ENCODE measurements around the gene TCERG1L.

Gene TCERG1L

DNA sequence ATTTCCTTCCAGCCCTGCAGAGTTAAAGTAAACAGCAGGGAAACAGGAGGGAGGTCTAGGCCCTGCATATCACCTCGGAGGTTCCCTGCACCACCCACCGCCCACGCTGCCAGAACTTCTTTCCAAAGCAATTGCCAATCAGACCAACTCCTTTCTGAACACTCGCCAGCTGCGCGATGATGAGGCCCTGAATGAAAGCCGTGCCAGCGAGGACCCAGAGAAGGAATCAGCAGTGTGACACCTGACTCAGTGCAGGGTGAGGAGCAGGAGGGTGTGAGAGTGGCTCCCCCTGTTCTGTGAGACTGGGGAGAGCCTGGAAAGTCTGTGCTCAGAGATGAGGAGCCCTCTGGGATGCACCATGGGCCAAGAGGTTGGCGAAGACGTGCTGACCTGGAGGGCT lies 3.3 kb upstream of the TCERG1L start:
- no peak for DNase-seq

DNA sequence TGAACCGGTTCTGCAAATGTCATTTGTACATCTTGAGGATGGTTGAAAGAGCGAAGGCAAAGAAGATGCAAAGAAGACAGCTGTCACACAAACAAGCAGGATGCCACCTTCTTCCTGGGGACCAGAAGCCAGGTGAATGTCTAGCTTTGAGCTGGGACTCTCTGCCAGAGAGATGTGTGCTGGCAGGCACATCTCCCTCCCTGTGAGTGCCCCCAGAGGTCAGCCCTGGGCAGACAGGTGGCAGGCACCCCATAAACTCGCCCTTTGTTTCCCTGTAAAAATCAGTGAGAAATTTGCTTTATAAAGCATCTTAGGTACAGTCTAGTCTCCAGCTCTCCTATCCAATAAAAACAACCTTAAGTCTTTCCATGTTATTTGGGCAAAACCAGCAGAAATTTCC lies 2.6 kb upstream of the TCERG1L start:
- DNase-seq, result no peak

- no peak for DNase-seq
Observed at GRCh38 chr10:131313377-131313776, 1.9 kb upstream of the TCERG1L start.

- no peak for DNase-seq
Observed at GRCh38 chr10:131312478-131312836, 936 bp upstream of the TCERG1L start.

GRCh38 chr10:131311402-131311660 lies 190 bp downstream of the TCERG1L start:
- no peak for DNase-seq

GRCh38 chr10:131310551-131311401 lies 745 bp downstream of the TCERG1L start:
- DNase-seq, result no peak

DNA sequence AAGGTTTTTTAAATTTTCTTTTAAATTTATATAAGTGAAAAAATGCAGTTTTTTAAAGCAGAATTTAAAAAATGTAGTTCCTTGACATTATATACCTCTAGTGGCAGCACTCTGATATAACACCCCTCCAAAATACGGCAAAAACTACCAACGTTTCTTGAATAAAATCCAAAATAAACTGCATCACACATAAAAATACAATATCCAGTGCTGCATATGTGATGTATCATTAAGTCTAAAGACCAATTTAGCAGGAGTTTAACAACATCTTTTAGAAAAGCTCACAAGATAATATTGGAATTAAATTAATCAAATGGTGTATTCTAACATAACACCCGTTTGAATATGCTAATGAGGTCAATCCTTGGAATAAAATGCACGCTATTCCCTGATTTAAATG lies 1.4 kb downstream of the TCERG1L start:
- no peak for DNase-seq

GRCh38 chr10:131300508-131300907 lies 11.0 kb downstream of the TCERG1L start:
- no peak for DNase-seq

DNA sequence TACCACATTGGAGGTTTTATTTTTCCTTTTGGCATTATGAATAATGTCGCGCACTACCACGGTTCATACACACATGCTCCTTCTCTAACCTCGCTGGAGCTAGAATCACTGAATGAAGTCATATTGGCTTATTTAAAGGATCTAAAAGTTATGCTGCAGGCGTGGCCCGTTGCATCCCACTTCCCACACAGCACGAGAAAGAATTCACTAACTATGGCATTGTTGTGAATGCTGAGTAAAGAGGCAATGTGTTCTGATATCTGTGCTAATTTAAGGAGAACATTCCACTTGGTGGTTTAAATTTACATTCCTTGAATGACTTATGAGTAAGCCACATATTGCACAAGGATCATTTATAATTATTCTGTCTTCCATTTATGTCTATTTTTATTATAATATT lies 20.7 kb downstream of the TCERG1L start:
- no peak for DNase-seq

GRCh38 chr10:131288648-131289047 lies 22.9 kb downstream of the TCERG1L start:
- DNase-seq, result no peak

DNA sequence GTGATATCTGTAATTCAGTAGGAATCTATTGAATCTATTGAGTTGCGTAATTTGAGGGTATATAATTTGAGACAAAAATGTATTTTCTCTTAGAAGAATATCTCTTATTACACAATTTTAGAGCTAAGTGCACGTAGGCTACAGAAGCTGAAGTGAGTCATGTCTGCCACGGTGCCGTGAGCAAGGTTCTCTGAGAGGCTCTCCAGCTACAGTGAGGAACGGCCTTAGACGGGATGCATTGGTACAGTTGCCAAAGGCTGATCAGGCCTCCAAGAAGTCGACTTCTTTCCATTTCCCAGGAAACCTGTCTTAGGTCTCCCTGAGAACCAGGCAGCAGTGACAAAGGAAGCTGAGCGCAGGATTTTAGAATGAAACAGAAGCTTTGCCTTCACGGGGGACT lies 28.6 kb downstream of the TCERG1L start:
- DNase-seq, result no peak

DNA sequence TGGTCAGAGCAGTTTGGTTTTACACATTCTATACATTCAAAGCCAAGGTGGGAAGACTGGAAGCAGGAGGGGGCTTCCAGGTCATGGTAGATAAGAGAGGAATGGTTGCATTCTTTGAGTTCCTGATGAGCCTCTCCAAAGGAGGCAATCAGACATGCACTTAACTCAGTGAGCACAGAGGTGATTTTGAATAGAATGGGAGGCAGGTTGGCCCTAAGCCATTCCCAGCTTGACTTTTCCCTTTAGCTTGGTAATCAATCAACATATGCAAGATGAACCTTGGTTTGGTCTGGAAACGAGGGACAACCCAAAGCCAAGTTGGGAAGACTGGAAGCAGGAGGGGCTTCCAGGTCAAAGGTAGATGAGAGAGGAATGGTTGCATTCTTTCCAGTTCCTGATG lies 31.4 kb downstream of the TCERG1L start:
- no peak for DNase-seq

- no peak for DNase-seq
Observed at GRCh38 chr10:131279516-131279915, 32.0 kb downstream of the TCERG1L start.

DNA sequence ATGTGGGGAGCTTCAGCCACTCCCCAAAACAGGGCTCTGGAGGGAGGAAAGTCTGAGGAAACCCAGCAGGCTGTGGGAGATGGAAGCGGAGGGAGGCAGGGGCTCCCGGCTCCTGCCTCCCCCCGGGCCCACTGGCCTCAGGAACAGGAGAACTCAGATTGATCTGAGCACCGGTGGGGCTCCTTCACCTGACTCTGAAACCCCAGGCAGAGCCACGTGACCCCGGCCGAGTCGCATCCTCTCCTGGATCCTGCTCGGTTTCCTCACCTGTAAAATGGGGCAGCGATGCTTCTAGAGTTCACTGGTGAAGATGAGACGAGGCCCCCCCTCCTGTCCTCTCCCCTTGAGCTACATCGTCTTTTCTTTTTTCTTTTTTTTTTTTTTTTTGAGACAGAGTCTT lies 33.6 kb downstream of the TCERG1L start:
- DNase-seq, result no peak

GRCh38 chr10:131277278-131277677 lies 34.2 kb downstream of the TCERG1L start:
- no peak for DNase-seq

GRCh38 chr10:131275691-131276090 lies 35.8 kb downstream of the TCERG1L start:
- DNase-seq, result no peak

DNA sequence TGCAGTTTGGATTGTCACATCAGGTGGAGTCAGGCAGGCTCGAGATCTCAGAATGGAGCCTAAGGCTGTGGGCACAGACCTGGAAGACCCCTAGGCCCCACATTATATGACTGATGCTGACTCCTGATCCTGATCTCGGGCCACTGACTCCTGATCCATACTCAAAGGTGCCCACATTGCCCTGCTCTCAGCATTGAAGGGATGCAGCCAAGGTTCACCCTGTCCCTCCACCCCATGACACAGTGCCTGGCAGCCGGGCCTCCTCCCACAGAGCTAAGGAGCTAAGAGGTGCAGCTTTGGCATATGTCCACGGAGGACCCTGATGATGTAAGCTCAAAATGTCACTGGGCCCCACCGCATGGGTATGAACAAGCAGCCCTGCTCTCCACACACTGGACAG lies 36.6 kb downstream of the TCERG1L start:
- no peak for DNase-seq

- DNase-seq, result no peak
Observed at GRCh38 chr10:131274133-131274880, 37.2 kb downstream of the TCERG1L start.

- no peak for DNase-seq
Observed at GRCh38 chr10:131273476-131273875, 38.0 kb downstream of the TCERG1L start.

GRCh38 chr10:131272897-131273451 lies 38.5 kb downstream of the TCERG1L start:
- no peak for DNase-seq

DNA sequence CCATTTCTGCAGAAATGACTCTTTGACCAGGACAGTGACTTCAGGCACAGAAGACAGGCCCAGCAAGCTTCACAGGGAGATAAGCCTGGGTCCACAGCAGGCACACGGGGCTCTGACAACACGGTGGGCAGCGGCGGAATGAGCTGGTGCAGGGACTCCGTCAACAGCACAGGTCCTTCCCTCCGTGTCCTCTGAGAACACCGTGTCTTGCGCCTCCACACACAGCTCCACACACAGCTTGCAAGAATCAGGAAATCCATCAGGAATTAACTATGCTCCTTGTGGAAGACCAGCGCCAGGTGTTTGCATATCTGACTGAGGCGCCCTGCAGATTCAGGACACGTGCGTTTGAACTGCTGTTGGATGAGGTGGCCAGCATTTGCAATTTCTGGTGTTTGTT lies 39.6 kb downstream of the TCERG1L start:
- DNase-seq, result no peak

DNA sequence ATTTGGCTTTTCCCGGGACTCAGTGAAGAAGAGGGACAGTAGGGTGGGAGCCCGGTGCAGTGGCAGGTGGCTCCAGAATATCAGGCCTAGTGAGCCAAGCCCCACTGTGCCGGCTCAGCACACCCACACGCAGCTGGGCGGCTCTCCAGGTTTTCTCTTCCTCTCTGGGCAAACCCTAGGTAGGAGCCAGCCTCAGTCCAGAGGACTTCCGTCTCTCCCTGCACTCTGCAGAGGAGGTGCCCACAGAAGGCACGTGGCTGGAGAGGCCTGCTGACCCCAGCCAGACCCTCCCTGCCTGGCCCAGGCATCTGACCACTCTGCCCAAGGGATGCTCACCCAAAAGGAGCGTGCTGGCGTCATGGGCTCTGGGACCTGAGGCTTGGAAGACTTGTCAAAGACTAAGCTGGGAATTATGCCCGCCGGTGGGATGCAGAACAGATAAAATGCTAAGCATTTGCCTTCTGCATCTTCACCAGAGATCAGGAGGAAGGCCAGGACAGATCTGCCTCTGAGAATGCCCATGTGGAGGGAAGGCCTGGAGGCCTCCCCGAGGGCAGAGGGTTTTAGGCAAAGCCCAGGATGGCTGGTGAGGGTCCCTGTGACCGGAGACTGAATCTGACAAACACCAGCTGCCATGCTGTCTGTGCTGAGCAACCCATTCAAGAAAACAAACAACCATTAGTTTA lies 40.2 kb downstream of the TCERG1L start:
- no peak for DNase-seq

GRCh38 chr10:131270461-131271190 lies 40.9 kb downstream of the TCERG1L start:
- no peak for DNase-seq
